K562 (cell line): Measurements from ENCODE around the gene NUDCD3. TPM values are rescaled to one million over a fixed set of nuclear protein-coding genes. Genes with fewer than 3 reads are reported as not detected.

Experiments
- ATAC-seq: fragments of 200-7000 bp; cut with Tn5 transposase; 3 replicates; pipeline ENCODE4 v1.9.1; 2020; ENCODE audit warnings: moderate library complexity
- BruUV-seq: library from RNA; stranded (reverse); fragments of 400-500 nt; replicated peaks from 2 replicates; lab custom pipeline; 2021; lab: Mats Ljungman, UMichigan
- CTCF ChIA-PET: fragments of 300-600 bp; formaldehyde crosslinking; extraction: SDS; loops from one replicate; lab custom pipeline; 2021; ENCODE audit warnings: low intra/inter-chr PET ratio; lab: Yijun Ruan, JAX
- POLR2A ChIA-PET: fragments of 300-600, 350-650 bp; sonication (Branson Sonifier 250); formaldehyde crosslinking; extraction: SDS; loops from one replicate; lab custom pipeline; 2021; ENCODE audit warnings: antibody characterized with exemption, inconsistent platforms; lab: Yijun Ruan, JAX
- DNase-seq, 4 experiments: peaks; one replicate each; pipeline versions ENCODE4 v3.0.0 to v3.0.0-alpha.2; 2011 to 2018; ENCODE audit warnings: low spot score in 3 of 4, mixed read lengths in 3 of 4; ENCODE audit errors: extremely low read depth in 1 of 4
- FAIRE-seq: peaks from 2 replicates; lab custom pipeline; 2011; peaks lifted over from hg19 to GRCh38; lab: Jason Lieb, UNC
- H2AFZ ChIP-seq: 2 replicates; pipeline ENCODE4 v1.6.0; 2011; ENCODE audit warnings: low read depth, low read length, control low read depth, inconsistent platforms
- H3K27ac ChIP-seq: fragments of 200-600 bp; 3 replicates; pipeline ENCODE4 v1.8.0; 2011; ENCODE audit warnings: low read depth, mild to moderate bottlenecking, control low read depth, inconsistent platforms, low read length, moderate library complexity, mixed read lengths; ENCODE audit errors: extremely low read depth
- H3K27me3 ChIP-seq, 2 experiments: fragments of 300-600 bp in 1 of 2; 2 replicates in 1 of 2; 3 replicates in 1 of 2; pipeline versions ENCODE4 v1.6.0 to v1.8.0; 2011; ENCODE audit warnings: inconsistent platforms in 2 of 2, low read length in 2 of 2, mild to moderate bottlenecking in 1 of 2, mixed read lengths in 1 of 2, moderate library complexity in 1 of 2; ENCODE audit not compliant: control insufficient read depth in 2 of 2, insufficient read depth in 2 of 2
- H3K36me3 ChIP-seq: fragments of 300-600 bp; 3 replicates; pipeline ENCODE4 v1.8.0; 2011; ENCODE audit warnings: mild to moderate bottlenecking, low read length, inconsistent platforms; ENCODE audit not compliant: control insufficient read depth, insufficient read depth
- H3K4me1 ChIP-seq, 2 experiments: fragments of 200-600 bp in 1 of 2; replicated peaks in 1 of 2; 2 replicates in 1 of 2; 3 replicates in 1 of 2; pipeline versions ENCODE4 v1.5.1 to v1.8.0; 2011; ENCODE audit warnings: inconsistent platforms in 2 of 2, low read length in 2 of 2, mild to moderate bottlenecking in 1 of 2, mixed read lengths in 1 of 2, moderate library complexity in 1 of 2; ENCODE audit not compliant: control insufficient read depth in 2 of 2, insufficient read depth in 2 of 2
- H3K4me2 ChIP-seq: 2 replicates; pipeline ENCODE4 v1.6.1; 2011; ENCODE audit warnings: low read length, control low read depth, inconsistent platforms, mixed read lengths; ENCODE audit not compliant: insufficient read depth
- H3K4me3 ChIP-seq: fragments of 200-600 bp; sonication (generic), shearing (Covaris generic); 2 replicates; pipeline ENCODE4 v1.5.1; 2016; ENCODE audit warnings: control low read depth, inconsistent platforms
- H3K79me2 ChIP-seq: fragments of 200-600 bp; 3 replicates; pipeline ENCODE4 v1.8.0; 2011; ENCODE audit warnings: low read length, inconsistent platforms; ENCODE audit not compliant: control insufficient read depth, insufficient read depth
- H3K9ac ChIP-seq, 2 experiments: 2 replicates each; pipeline versions ENCODE4 v1.6.0 to v1.6.1; 2011; ENCODE audit warnings: low read depth in 2 of 2, low read length in 2 of 2, control low read depth in 1 of 2, inconsistent platforms in 1 of 2, mild to moderate bottlenecking in 1 of 2, mixed read lengths in 1 of 2; ENCODE audit not compliant: insufficient read depth in 1 of 2
- H3K9me1 ChIP-seq: one replicate; pipeline ENCODE4 v1.6.0; 2011; ENCODE audit warnings: inconsistent platforms, mild to moderate bottlenecking, low read length, moderate library complexity; ENCODE audit not compliant: control insufficient read depth, insufficient read depth
- H3K9me3 ChIP-seq: replicated peaks from 2 replicates; pipeline ENCODE4 v1.5.1; 2011; ENCODE audit warnings: low read depth, low read length, inconsistent platforms; ENCODE audit not compliant: control insufficient read depth, insufficient read depth
- H4K20me1 ChIP-seq: replicated peaks from 2 replicates; pipeline ENCODE4 v1.6.1; 2011; ENCODE audit warnings: low read length, inconsistent platforms, mixed read lengths; ENCODE audit not compliant: control insufficient read depth, insufficient read depth
- CREB3 ChIP-seq: fragments of 450-650 bp; conservative IDR thresholded peaks from 2 replicates; pipeline ENCODE4 v1.6.1; 2016; ENCODE audit warnings: missing genetic modification characterization, low read depth, mild to moderate bottlenecking, missing compliant biosample characterization, moderate library complexity
- ESRRB ChIP-seq: fragments of 250-450 bp; sonication (Bioruptor Pico); IDR thresholded peaks from 2 replicates; pipeline ENCODE4 v1.5.0; 2020; ENCODE audit warnings: mild to moderate bottlenecking, moderate library complexity, borderline replicate concordance
- HDAC8 ChIP-seq: fragments of 450-650 bp; IDR thresholded peaks from 2 replicates; pipeline ENCODE4 v1.6.1; 2016; ENCODE audit warnings: mild to moderate bottlenecking, missing genetic modification characterization, moderate library complexity, missing compliant biosample characterization
- IFI16 ChIP-seq: fragments of 250-450 bp; sonication (Bioruptor Pico); IDR thresholded peaks from 2 replicates; pipeline ENCODE4 v2.1.2; 2022; ENCODE audit warnings: mild to moderate bottlenecking, inconsistent platforms
- KLF16 ChIP-seq: IDR thresholded peaks from 2 replicates; pipeline ENCODE4 v1.6.1; 2016; ENCODE audit warnings: antibody characterized with exemption
- KLF6 ChIP-seq: fragments of 250-450 bp; sonication (Bioruptor Pico); IDR thresholded peaks from 2 replicates; pipeline ENCODE4 v1.4.0; 2020; ENCODE audit warnings: mild to moderate bottlenecking, moderate library complexity, borderline replicate concordance
- MTF1 ChIP-seq: fragments of 250-450 bp; sonication (Bioruptor Pico); IDR thresholded peaks from 2 replicates; pipeline ENCODE4 v1.9.0; 2021; ENCODE audit warnings: moderate library complexity, mild to moderate bottlenecking, inconsistent platforms, borderline replicate concordance
- PTBP1 ChIP-seq: fragments of 200-400 bp; formaldehyde crosslinking; IDR thresholded peaks from 2 replicates; pipeline ENCODE4 v1.6.1; 2017; ENCODE audit warnings: low read depth, low read length
- SAFB2 ChIP-seq: fragments of 200-400 bp; formaldehyde crosslinking; IDR thresholded peaks from 2 replicates; pipeline ENCODE4 v1.6.1; 2018; ENCODE audit warnings: borderline replicate concordance, low read length, low read depth, moderate library complexity; ENCODE audit not compliant: severe bottlenecking
- XRCC5 ChIP-seq: fragments of 200-400 bp; formaldehyde crosslinking; IDR thresholded peaks from 2 replicates; pipeline ENCODE4 v1.6.1; 2017; ENCODE audit warnings: low read depth, mild to moderate bottlenecking, low read length
- ZNF280B ChIP-seq: fragments of 250-450 bp; sonication (Bioruptor Pico); IDR thresholded peaks from 2 replicates; pipeline ENCODE4 v1.5.1; 2021; ENCODE audit warnings: mild to moderate bottlenecking
- WGBS: fragments of 100-300 bp; shearing (Covaris generic); methylation state at CpG from one replicate; pipeline ENCODE4 v1.1.6; 2016; ENCODE audit warnings: low coverage, mixed read lengths; ENCODE audit not compliant: insufficient coverage; ENCODE audit errors: missing lambda C conversion rate; 5-methylcytosine and 5-hydroxymethylcytosine counted together
- in situ Hi-C: fragments of 300-500 bp; cut with MboI; formaldehyde crosslinking; loops from 4 replicates; pipeline ENCODE4 v1.15.0; 2018; ENCODE audit warnings: inconsistent platforms, mixed read lengths
- intact Hi-C: fragments of 100-400 bp; cut with micrococcal nuclease; formaldehyde crosslinking; loops from 2 replicates; pipeline ENCODE4 v1.14.2; 2022
- polyA plus RNA-seq, 8 experiments: library from polyadenylated mRNA; depleted of rRNA in 4 of 8; stranded (reverse) in 5 of 8; unstranded in 3 of 8; fragments of >200 nt; fragmentation: Nextera tagmentation in 2 of 8; fragmentation: Illumina TruSeq in 1 of 8; extraction: Ambion mirVana in 2 of 8; extraction: Trizol in 1 of 8; gene quantifications; 2 replicates each; pipeline versions ENCODE4 v1.2.1 to v1.2.3, GENCODE V29; 2011 to 2014; ENCODE audit warnings: inconsistent platforms in 1 of 8, missing spikeins in 1 of 8
- total RNA-seq, 7 experiments: library from RNA; depleted of rRNA in 6 of 7; stranded (reverse); fragments of >200 nt in 6 of 7; fragmentation: Illumina TruSeq in 2 of 7; extraction: Trizol in 2 of 7; gene quantifications; 2 replicates each; pipeline versions ENCODE4 v1.2.1 to v1.2.3, GENCODE V29; 2011 to 2021; ENCODE audit warnings: low replicate concordance in 1 of 7
- TF ChIP-seq, protein P1 (sequence below): sonication (generic); formaldehyde crosslinking; IDR thresholded peaks from 2 replicates; pipeline ENCODE4 v1.8.0; 2022; ENCODE audit warnings: mild to moderate bottlenecking, missing genetic modification reagents
- TF ChIP-seq, protein P2 (sequence below): fragments of 450-650 bp; IDR thresholded peaks from 2 replicates; pipeline ENCODE4 v1.6.1; 2017; ENCODE audit warnings: antibody characterized with exemption

The NUDCD3 gene
- total and polyA plus RNA-seq, 9 of the 15 experiments (the other 6 are each of a cell fraction or from before 2014, with no cell fraction given): 24.8 to 64.2 (median 42.6) TPM

GRCh38 chr7:44336491-44336890 lies 154.0 kb downstream of the NUDCD3 start:
- peaks cover 3% of the 10 kb centered on the region; the same call in 1 of the 2 replicates for H3K9me3 ChIP-seq
- 1% methylated on average over 10 of the region's 11 CpGs for whole genome bisulfite sequencing
- H3K27me3 ChIP-seq: peaks cover 7 to 32% of the 10 kb centered on the region in 2 experiments; a peak in 4 of 5 replicates
- H3K4me3 ChIP-seq: no peak overlapping the region
- TF ChIP-seq ESRRB (CRISPR knock-in tag) (no peak), IFI16 (CRISPR knock-in tag) (no peak), KLF16 (no peak), MTF1 (CRISPR knock-in tag) (no peak), CREB3 (tag) (no peak), KLF6 (CRISPR knock-in tag) (no peak), XRCC5 (no peak), HDAC8 (tag) (no peak), SAFB2 (no peak), PTBP1 (no peak), ZNF280B (CRISPR knock-in tag) (no peak)
- TF ChIP-seq, protein P1, sequence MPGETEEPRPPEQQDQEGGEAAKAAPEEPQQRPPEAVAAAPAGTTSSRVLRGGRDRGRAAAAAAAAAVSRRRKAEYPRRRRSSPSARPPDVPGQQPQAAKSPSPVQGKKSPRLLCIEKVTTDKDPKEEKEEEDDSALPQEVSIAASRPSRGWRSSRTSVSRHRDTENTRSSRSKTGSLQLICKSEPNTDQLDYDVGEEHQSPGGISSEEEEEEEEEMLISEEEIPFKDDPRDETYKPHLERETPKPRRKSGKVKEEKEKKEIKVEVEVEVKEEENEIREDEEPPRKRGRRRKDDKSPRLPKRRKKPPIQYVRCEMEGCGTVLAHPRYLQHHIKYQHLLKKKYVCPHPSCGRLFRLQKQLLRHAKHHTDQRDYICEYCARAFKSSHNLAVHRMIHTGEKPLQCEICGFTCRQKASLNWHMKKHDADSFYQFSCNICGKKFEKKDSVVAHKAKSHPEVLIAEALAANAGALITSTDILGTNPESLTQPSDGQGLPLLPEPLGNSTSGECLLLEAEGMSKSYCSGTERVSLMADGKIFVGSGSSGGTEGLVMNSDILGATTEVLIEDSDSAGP (CRISPR knock-in tag): no peak
- TF ChIP-seq, protein P2, sequence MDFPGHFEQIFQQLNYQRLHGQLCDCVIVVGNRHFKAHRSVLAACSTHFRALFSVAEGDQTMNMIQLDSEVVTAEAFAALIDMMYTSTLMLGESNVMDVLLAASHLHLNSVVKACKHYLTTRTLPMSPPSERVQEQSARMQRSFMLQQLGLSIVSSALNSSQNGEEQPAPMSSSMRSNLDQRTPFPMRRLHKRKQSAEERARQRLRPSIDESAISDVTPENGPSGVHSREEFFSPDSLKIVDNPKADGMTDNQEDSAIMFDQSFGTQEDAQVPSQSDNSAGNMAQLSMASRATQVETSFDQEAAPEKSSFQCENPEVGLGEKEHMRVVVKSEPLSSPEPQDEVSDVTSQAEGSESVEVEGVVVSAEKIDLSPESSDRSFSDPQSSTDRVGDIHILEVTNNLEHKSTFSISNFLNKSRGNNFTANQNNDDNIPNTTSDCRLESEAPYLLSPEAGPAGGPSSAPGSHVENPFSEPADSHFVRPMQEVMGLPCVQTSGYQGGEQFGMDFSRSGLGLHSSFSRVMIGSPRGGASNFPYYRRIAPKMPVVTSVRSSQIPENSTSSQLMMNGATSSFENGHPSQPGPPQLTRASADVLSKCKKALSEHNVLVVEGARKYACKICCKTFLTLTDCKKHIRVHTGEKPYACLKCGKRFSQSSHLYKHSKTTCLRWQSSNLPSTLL: no peak
- no peak overlapping the region for H3K9ac ChIP-seq
- H3K4me1 ChIP-seq: peaks cover 0 to 3% of the 10 kb centered on the region in 2 experiments; a peak in 2 of 5 replicates
- no peak overlapping the region for H3K4me2 ChIP-seq
- in situ Hi-C loops: no loop called here
- H3K9me1 ChIP-seq: no peaks in the 10 kb centered on the region
- ATAC-seq (no peak), FAIRE-seq (no peak), DNase-seq (no peak)
- H4K20me1 ChIP-seq: no peaks in the 10 kb centered on the region
- ChIA-PET CTCF (no interaction called here), POLR2A (interaction anchor here (1.0 kb wide), 1 partner anchor 12 kb away, joined by 3 read pairs; no protein-coding TSS in a partner anchor)
- no peak overlapping the region for H3K27ac ChIP-seq
- BruUV-seq: no TSS peak
- intact Hi-C loops: no loop called here
- H2AFZ ChIP-seq: no peak overlapping the region
- no peaks in the 10 kb centered on the region for H3K36me3 ChIP-seq
- H3K79me2 ChIP-seq: no peaks in the 10 kb centered on the region
